Osteoblast (primary cell): ENCODE measurements around the gene TTC38. TPM values are rescaled to one million over a fixed set of nuclear protein-coding genes. Genes with fewer than 3 reads are reported as not detected.

ENCODE experiments used
- DNase-seq: peaks from one replicate; pipeline ENCODE4 v3.0.0; 2011; ENCODE audit warnings: low spot score, mixed read lengths; ENCODE audit not compliant: insufficient read length; ENCODE audit errors: missing footprints
- H2AFZ ChIP-seq: 2 replicates; pipeline ENCODE4 v1.6.0; 2011; ENCODE audit warnings: mild to moderate bottlenecking, low read length
- H3K27ac ChIP-seq: 2 replicates; pipeline ENCODE4 v1.5.1; 2011; ENCODE audit warnings: mild to moderate bottlenecking, low read depth, low read length, moderate library complexity
- H3K27me3 ChIP-seq: 2 replicates; pipeline ENCODE4 v1.6.0; 2012; ENCODE audit warnings: mild to moderate bottlenecking, control low read depth, inconsistent platforms, low read length, moderate library complexity; ENCODE audit not compliant: insufficient read depth
- H3K36me3 ChIP-seq: 2 replicates; pipeline ENCODE4 v1.5.1; 2011; ENCODE audit warnings: mild to moderate bottlenecking, low read length, control low read depth, moderate library complexity; ENCODE audit not compliant: insufficient read depth
- H3K4me1 ChIP-seq: 2 replicates; pipeline ENCODE4 v1.5.1; 2011; ENCODE audit warnings: mild to moderate bottlenecking, low read length, control low read depth, moderate library complexity; ENCODE audit not compliant: insufficient read depth
- H3K4me2 ChIP-seq: 2 replicates; pipeline ENCODE4 v1.6.0; 2011; ENCODE audit warnings: mild to moderate bottlenecking, low read length; ENCODE audit not compliant: insufficient read depth
- H3K4me3 ChIP-seq: fragments of 200-600 bp; sonication (generic); 3 replicates; pipeline ENCODE4 v1.5.1; 2012; ENCODE audit warnings: mild to moderate bottlenecking, low read length, inconsistent platforms; ENCODE audit not compliant: insufficient read depth
- H3K79me2 ChIP-seq: 2 replicates; pipeline ENCODE4 v1.6.0; 2012; ENCODE audit warnings: mild to moderate bottlenecking, low read length, control low read depth, inconsistent platforms; ENCODE audit not compliant: insufficient read depth
- H3K9me3 ChIP-seq: 2 replicates; pipeline ENCODE4 v1.5.1; 2011; ENCODE audit warnings: low read depth, low read length, control low read depth
- H4K20me1 ChIP-seq: 2 replicates; pipeline ENCODE4 v1.6.0; 2012; ENCODE audit warnings: mild to moderate bottlenecking, low read length, control low read depth; ENCODE audit not compliant: insufficient read depth
- total RNA-seq: library from RNA; depleted of rRNA; stranded (reverse); fragments of >200 nt; gene quantifications from 2 replicates; pipeline ENCODE4 v1.2.3, GENCODE V29; 2012
- TF ChIP-seq, protein P1 (sequence below): IDR thresholded peaks from 2 replicates; pipeline ENCODE4 v1.5.1; 2011; ENCODE audit warnings: mild to moderate bottlenecking, low read depth, low read length, moderate library complexity; ENCODE audit errors: extremely low read depth

Gene TTC38
- total RNA-seq, 1 donor = 29.3 TPM

DNA sequence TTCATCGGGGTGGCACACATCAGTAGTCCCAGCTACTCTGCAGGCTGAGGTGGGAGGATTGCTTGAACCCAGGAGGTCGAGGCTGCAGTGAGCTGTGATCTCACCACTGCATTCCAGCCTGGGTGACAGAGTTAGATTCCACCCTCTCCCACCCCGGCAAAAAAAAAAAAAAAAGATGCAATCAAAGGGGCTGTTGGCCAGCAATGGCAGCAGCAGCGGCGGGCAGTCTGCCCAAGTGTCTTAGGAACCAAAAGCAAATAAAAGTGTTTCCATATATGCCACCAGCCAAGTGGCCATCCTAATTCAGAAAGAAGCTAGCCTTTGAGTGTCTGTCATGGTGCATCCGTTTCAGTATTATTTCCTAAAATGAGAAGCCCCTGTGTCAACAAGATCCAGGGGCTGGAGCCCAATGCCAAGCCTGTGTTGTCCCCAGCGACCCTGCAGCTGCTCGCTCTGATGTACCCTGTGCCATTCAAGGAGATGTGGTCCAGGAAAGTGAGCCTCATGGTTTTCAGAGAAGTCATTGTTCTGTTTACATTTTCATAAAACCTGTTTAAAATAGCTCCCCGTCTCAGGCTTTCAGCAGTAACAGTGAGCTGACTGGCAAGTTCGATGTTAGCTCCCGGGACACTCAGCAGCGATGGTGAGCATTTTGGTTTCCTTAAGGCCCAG lies 30.2 kb upstream of the TTC38 start:
- Histone ChIP-seq H3K4me2 (no peak overlapping the region), H2AFZ (no peak overlapping the region), H3K36me3 (peaks cover 10% of the 10 kb centered on the region), H3K4me1 (peaks cover 8% of the 10 kb centered on the region), H4K20me1 (no peaks in the 10 kb centered on the region), H3K79me2 (no peaks in the 10 kb centered on the region), H3K27ac (no peak overlapping the region), H3K9me3 (no peaks in the 10 kb centered on the region), H3K4me3 (no peak overlapping the region), H3K27me3 (no peaks in the 10 kb centered on the region)
- TF ChIP-seq, protein P1, sequence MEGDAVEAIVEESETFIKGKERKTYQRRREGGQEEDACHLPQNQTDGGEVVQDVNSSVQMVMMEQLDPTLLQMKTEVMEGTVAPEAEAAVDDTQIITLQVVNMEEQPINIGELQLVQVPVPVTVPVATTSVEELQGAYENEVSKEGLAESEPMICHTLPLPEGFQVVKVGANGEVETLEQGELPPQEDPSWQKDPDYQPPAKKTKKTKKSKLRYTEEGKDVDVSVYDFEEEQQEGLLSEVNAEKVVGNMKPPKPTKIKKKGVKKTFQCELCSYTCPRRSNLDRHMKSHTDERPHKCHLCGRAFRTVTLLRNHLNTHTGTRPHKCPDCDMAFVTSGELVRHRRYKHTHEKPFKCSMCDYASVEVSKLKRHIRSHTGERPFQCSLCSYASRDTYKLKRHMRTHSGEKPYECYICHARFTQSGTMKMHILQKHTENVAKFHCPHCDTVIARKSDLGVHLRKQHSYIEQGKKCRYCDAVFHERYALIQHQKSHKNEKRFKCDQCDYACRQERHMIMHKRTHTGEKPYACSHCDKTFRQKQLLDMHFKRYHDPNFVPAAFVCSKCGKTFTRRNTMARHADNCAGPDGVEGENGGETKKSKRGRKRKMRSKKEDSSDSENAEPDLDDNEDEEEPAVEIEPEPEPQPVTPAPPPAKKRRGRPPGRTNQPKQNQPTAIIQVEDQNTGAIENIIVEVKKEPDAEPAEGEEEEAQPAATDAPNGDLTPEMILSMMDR = no peak
- no peak for DNase-seq

DNA sequence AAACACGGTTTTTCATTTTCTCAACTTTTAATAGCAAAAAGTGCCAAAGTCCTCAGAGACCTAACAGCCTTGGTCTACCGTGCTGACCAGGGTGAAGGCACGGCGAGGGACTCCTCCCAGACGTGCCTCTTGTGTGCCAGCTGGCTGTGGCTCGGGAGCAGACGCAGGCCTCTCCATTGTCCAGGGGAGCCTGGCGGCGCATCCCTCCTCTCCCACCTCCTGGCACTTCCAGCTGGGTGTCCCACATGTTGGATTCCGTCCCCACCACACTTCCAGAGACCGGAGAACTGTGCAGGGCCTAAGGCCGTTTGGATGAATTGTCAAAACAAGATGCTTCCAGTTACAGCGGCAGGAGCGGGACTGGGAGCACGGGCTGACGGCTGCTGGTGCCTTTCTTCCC lies 29.3 kb upstream of the TTC38 start:
- H3K27ac ChIP-seq = no peak overlapping the region
- no peaks in the 10 kb centered on the region for H3K27me3 ChIP-seq
- no peak for DNase-seq
- TF ChIP-seq, protein P1 = no peak
- no peaks in the 10 kb centered on the region for H3K79me2 ChIP-seq
- H3K36me3 ChIP-seq = peaks cover 10% of the 10 kb centered on the region
- H3K4me2 ChIP-seq = no peak overlapping the region
- H3K4me1 ChIP-seq = peaks cover 2% of the 10 kb centered on the region
- H4K20me1 ChIP-seq = no peaks in the 10 kb centered on the region
- no peak overlapping the region for H3K4me3 ChIP-seq
- no peaks in the 10 kb centered on the region for H3K9me3 ChIP-seq
- H2AFZ ChIP-seq = no peak overlapping the region

DNA sequence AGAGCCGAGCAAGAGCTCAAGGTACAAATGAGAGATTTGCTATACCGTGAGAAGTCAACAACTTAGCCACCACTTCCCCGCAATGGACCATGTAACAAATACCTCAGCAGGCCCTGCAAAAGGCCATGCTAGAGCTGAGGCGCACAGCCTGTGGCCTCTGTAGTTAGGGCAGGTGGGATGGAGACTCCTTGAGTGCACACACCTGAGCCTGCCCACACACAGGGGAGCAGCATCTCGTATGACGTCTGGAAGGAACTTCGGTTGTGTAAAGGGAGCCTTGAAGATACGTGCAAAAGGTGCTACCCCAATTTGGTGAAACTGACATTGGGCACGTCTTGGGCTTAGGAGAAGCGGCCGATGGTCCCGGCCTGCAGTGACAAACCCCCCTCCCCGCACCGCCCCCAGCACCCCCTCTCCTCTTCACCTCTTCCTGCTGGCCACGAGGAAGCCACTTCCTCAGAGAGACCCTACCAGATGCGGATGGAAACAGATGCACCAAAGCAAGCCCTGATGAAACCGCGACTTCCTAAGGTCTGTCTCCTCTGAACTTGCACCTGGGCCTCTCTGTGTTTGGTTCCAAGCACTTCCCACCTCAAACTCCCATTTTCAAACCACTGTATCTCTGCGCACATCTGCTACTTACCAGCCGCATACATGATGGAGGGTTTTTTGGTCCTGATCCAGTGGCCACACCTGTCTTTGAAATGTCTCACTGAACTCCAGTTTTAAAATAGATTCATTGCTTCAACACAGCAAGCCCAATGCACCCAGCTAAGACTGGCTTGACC lies 28.4 kb upstream of the TTC38 start:
- Histone ChIP-seq H3K4me3 (no peak overlapping the region), H3K27ac (no peak overlapping the region), H3K9me3 (no peaks in the 10 kb centered on the region), H3K4me2 (no peak overlapping the region), H3K36me3 (peaks cover 12% of the 10 kb centered on the region), H3K79me2 (no peaks in the 10 kb centered on the region), H2AFZ (no peak overlapping the region), H3K27me3 (no peaks in the 10 kb centered on the region), H4K20me1 (peaks cover 2% of the 10 kb centered on the region), H3K4me1 (no peaks in the 10 kb centered on the region)
- TF ChIP-seq, protein P1 = no peak
- DNase-seq = no peak

- Histone ChIP-seq H3K79me2 (no peaks in the 10 kb centered on the region), H3K9me3 (no peaks in the 10 kb centered on the region), H3K36me3 (peaks cover 12% of the 10 kb centered on the region), H3K27ac (no peak overlapping the region), H4K20me1 (peaks cover 5% of the 10 kb centered on the region), H3K4me2 (no peak overlapping the region), H3K27me3 (no peaks in the 10 kb centered on the region), H3K4me3 (no peak overlapping the region), H3K4me1 (no peaks in the 10 kb centered on the region), H2AFZ (no peak overlapping the region)
- TF ChIP-seq, protein P1 = no peak
- no peak for DNase-seq
Observed at GRCh38 chr22:46240073-46240472, 27.7 kb upstream of the TTC38 start.
